Neuronal stem cell (in vitro differentiated cells): ENCODE results near the gene OLFM3.
A peak's percentile ranks its signal among the peaks of the same experiment; 100 is the strongest.

Experiments
- DNase-seq: peaks from one replicate; pipeline ENCODE4 v3.0.0-alpha.2; 2013; ENCODE audit warnings: low spot score
- H2AFZ ChIP-seq: one replicate; pipeline ENCODE4 v1.6.1; 2013; ENCODE audit warnings: mild to moderate bottlenecking, low read length, inconsistent platforms
- H2AK5ac ChIP-seq: 2 replicates; pipeline ENCODE4 v1.6.1; 2013; ENCODE audit warnings: low read depth, mild to moderate bottlenecking, inconsistent platforms, low read length, moderate library complexity, mixed read lengths
- H2BK120ac ChIP-seq: 2 replicates; pipeline ENCODE4 v1.6.1; 2013; ENCODE audit warnings: low read depth, mild to moderate bottlenecking, inconsistent platforms, low read length, moderate library complexity, mixed read lengths
- H2BK12ac ChIP-seq: one replicate; pipeline ENCODE4 v1.6.1; 2013; ENCODE audit warnings: low read length, inconsistent platforms
- H2BK15ac ChIP-seq: 2 replicates; pipeline ENCODE4 v1.6.1; 2013; ENCODE audit warnings: mild to moderate bottlenecking, low read length, inconsistent platforms, mixed read lengths
- H2BK5ac ChIP-seq: one replicate; pipeline ENCODE4 v1.6.1; 2013; ENCODE audit warnings: inconsistent platforms, mild to moderate bottlenecking, low read length, moderate library complexity
- H3K14ac ChIP-seq: one replicate; pipeline ENCODE4 v1.6.1; 2013; ENCODE audit warnings: low read length, inconsistent platforms
- H3K18ac ChIP-seq: 2 replicates; pipeline ENCODE4 v1.6.1; 2013; ENCODE audit warnings: low read length, inconsistent platforms
- H3K23ac ChIP-seq: 2 replicates; pipeline ENCODE4 v1.6.1; 2013; ENCODE audit warnings: low read depth, mild to moderate bottlenecking, mixed read lengths, low read length, inconsistent platforms; ENCODE audit not compliant: poor library complexity
- H3K27ac ChIP-seq: replicated peaks from 3 replicates; pipeline ENCODE4 v1.5.1; 2013; ENCODE audit warnings: low read length, inconsistent platforms
- H3K27me3 ChIP-seq, 3 experiments: 2 replicates each; pipeline ENCODE4 v1.6.1; 2013; ENCODE audit warnings: low read length in 3 of 3, mild to moderate bottlenecking in 2 of 3, inconsistent platforms in 1 of 3, low read depth in 1 of 3, mixed read lengths in 1 of 3, moderate library complexity in 1 of 3; ENCODE audit not compliant: control insufficient read depth in 3 of 3, insufficient read depth in 3 of 3
- H3K36me3 ChIP-seq, 2 donors: replicated peaks in 1 of 2; 2 replicates each; pipeline ENCODE4 v1.6.1; 2013; ENCODE audit warnings: low read length in 2 of 2; ENCODE audit not compliant: control insufficient read depth in 2 of 2, insufficient read depth in 2 of 2
- H3K4ac ChIP-seq: 2 replicates; pipeline ENCODE4 v1.6.1; 2013; ENCODE audit warnings: inconsistent platforms, mild to moderate bottlenecking, low read length, moderate library complexity
- H3K4me1 ChIP-seq, 2 donors: 1 replicate in 1 of 2; 2 replicates in 1 of 2; pipeline ENCODE4 v1.6.1; 2013; ENCODE audit warnings: low read length in 2 of 2, low read depth in 1 of 2; ENCODE audit not compliant: control insufficient read depth in 2 of 2, insufficient read depth in 1 of 2
- H3K4me2 ChIP-seq: one replicate; pipeline ENCODE4 v1.6.1; 2013; ENCODE audit warnings: mild to moderate bottlenecking, low read length, inconsistent platforms; ENCODE audit not compliant: insufficient read depth, poor library complexity, severe bottlenecking
- H3K4me3 ChIP-seq, 2 donors: 2 replicates each; pipeline ENCODE4 v1.5.1; 2013; ENCODE audit warnings: low read length in 2 of 2, mild to moderate bottlenecking in 2 of 2, inconsistent platforms in 1 of 2, moderate library complexity in 1 of 2
- H3K79me1 ChIP-seq: one replicate; pipeline ENCODE4 v1.6.1; 2013; ENCODE audit warnings: low read depth, mild to moderate bottlenecking, inconsistent platforms, low read length, moderate library complexity
- H3K9ac ChIP-seq: one replicate; pipeline ENCODE4 v1.6.1; 2013; ENCODE audit warnings: mild to moderate bottlenecking, low read depth, low read length, inconsistent platforms; ENCODE audit not compliant: poor library complexity
- H3K9me3 ChIP-seq, 2 donors: replicated peaks in 1 of 2; 2 replicates each; pipeline versions ENCODE3 to v1.6.1; 2013; ENCODE audit warnings: low read length in 2 of 2, mild to moderate bottlenecking in 2 of 2, inconsistent platforms in 1 of 2, low read depth in 1 of 2, mixed read lengths in 1 of 2, moderate library complexity in 1 of 2; ENCODE audit not compliant: control insufficient read depth in 2 of 2, insufficient read depth in 1 of 2
- H4K8ac ChIP-seq: one replicate; pipeline ENCODE4 v1.6.1; 2013; ENCODE audit warnings: low read depth, mild to moderate bottlenecking, inconsistent platforms, low read length, moderate library complexity
- H4K91ac ChIP-seq: one replicate; pipeline ENCODE4 v1.6.1; 2013; ENCODE audit warnings: low read length, low read depth, mild to moderate bottlenecking, inconsistent platforms; ENCODE audit not compliant: poor library complexity
- WGBS, 2 donors: extraction: QIAGEN DNeasy Blood & Tissue Kit; methylation state at CpG; one replicate each; pipeline ENCODE4 v1.1.7; 2013; ENCODE audit warnings: missing lambda C conversion rate in 2 of 2, mixed read lengths in 1 of 2; ENCODE audit not compliant: insufficient read length in 2 of 2, insufficient replicate concordance in 1 of 2; ENCODE audit errors: extremely low coverage in 2 of 2; 5-methylcytosine and 5-hydroxymethylcytosine counted together

OLFM3 gene

GRCh38 chr1:101843160-101843559 lies 153.6 kb downstream of the OLFM3 start:
- Histone ChIP-seq H3K4ac (no peak overlapping the region), H4K91ac (no peak overlapping the region), H3K9ac (no peak overlapping the region), H2AK5ac (no peak overlapping the region), H3K36me3 (no peaks in the 10 kb centered on the region), H3K9me3 (no peaks in the 10 kb centered on the region), H3K4me1 (peaks cover 0 to 7% of the 10 kb centered on the region in 2 donors), H2BK5ac (no peak overlapping the region), H3K14ac (no peak overlapping the region), H3K18ac (no peak overlapping the region), H3K4me3 (no peak overlapping the region), H2BK15ac (no peak overlapping the region), H2AFZ (peak overlapping the region; percentile 20), H3K4me2 (no peak overlapping the region), H3K27me3 (no peaks in the 10 kb centered on the region), H2BK12ac (no peak overlapping the region), H3K79me1 (no peaks in the 10 kb centered on the region), H4K8ac (no peak overlapping the region), H2BK120ac (no peak overlapping the region), H3K27ac (no peak overlapping the region), H3K23ac (no peak overlapping the region)
- no peak for DNase-seq
- WGBS, 2 donors, result no CpG with 5 or more reads among the region's 5 CpGs

GRCh38 chr1:101841824-101842223 lies 154.9 kb downstream of the OLFM3 start:
- Histone ChIP-seq H3K18ac (no peak overlapping the region), H3K14ac (no peak overlapping the region), H2BK5ac (no peak overlapping the region), H3K27ac (no peak overlapping the region), H3K4ac (no peak overlapping the region), H3K23ac (no peak overlapping the region), H3K36me3 (no peaks in the 10 kb centered on the region), H2BK12ac (no peak overlapping the region), H3K79me1 (no peaks in the 10 kb centered on the region), H2BK120ac (no peak overlapping the region), H3K4me3 (no peak overlapping the region), H3K9me3 (no peaks in the 10 kb centered on the region), H3K4me1 (peaks cover 0 to 5% of the 10 kb centered on the region in 2 donors), H3K9ac (no peak overlapping the region), H4K91ac (no peak overlapping the region), H2BK15ac (no peak overlapping the region), H2AK5ac (no peak overlapping the region), H3K27me3 (no peaks in the 10 kb centered on the region), H3K4me2 (no peak overlapping the region), H2AFZ (no peak overlapping the region), H4K8ac (no peak overlapping the region)
- WGBS, 2 donors, result no CpG with 5 or more reads among the region's 4 CpGs
- DNase-seq, result no peak

GRCh38 chr1:101835988-101836387 lies 160.7 kb downstream of the OLFM3 start:
- Histone ChIP-seq H3K4ac (no peak overlapping the region), H2AFZ (no peak overlapping the region), H3K27ac (no peak overlapping the region), H2BK5ac (no peak overlapping the region), H3K9ac (no peak overlapping the region), H2BK15ac (no peak overlapping the region), H2BK120ac (no peak overlapping the region), H2BK12ac (no peak overlapping the region), H3K23ac (no peak overlapping the region), H3K4me2 (no peak overlapping the region), H3K9me3 (no peaks in the 10 kb centered on the region), H3K18ac (no peak overlapping the region), H3K4me1 (no peaks in the 10 kb centered on the region), H2AK5ac (no peak overlapping the region), H3K4me3 (no peak overlapping the region), H3K27me3 (no peaks in the 10 kb centered on the region), H3K14ac (no peak overlapping the region), H3K79me1 (no peaks in the 10 kb centered on the region), H4K8ac (no peak overlapping the region), H3K36me3 (no peaks in the 10 kb centered on the region), H4K91ac (no peak overlapping the region)
- WGBS, 2 donors, result no CpG with 5 or more reads among the region's 2 CpGs
- DNase-seq, result no peak

- no CpG with 5 or more reads among the region's 4 CpGs for WGBS, 2 donors
- H3K14ac ChIP-seq, result no peak overlapping the region
- H4K8ac ChIP-seq, result no peak overlapping the region
- no peak overlapping the region for H2AK5ac ChIP-seq
- H3K4me1 ChIP-seq, result no peaks in the 10 kb centered on the region
- no peak overlapping the region for H3K4ac ChIP-seq
- no peak overlapping the region for H3K9ac ChIP-seq
- no peak for DNase-seq
- H2BK15ac ChIP-seq, result no peak overlapping the region
- no peaks in the 10 kb centered on the region for H3K9me3 ChIP-seq
- no peaks in the 10 kb centered on the region for H3K36me3 ChIP-seq
- H3K18ac ChIP-seq, result no peak overlapping the region
- H2BK12ac ChIP-seq, result no peak overlapping the region
- no peak overlapping the region for H2BK120ac ChIP-seq
- H3K4me3 ChIP-seq, result no peak overlapping the region
- no peaks in the 10 kb centered on the region for H3K79me1 ChIP-seq
- no peak overlapping the region for H3K23ac ChIP-seq
- H3K4me2 ChIP-seq, result no peak overlapping the region
- H4K91ac ChIP-seq, result no peak overlapping the region
- no peak overlapping the region for H3K27ac ChIP-seq
- H2AFZ ChIP-seq, result no peak overlapping the region
- H3K27me3 ChIP-seq, result no peaks in the 10 kb centered on the region
- H2BK5ac ChIP-seq, result no peak overlapping the region
These were observed 163.4 kb downstream of the OLFM3 start for GRCh38 chr1:101833312-101833711.
